Adrenal gland (tissue), 5 donors: ENCODE measurements around the gene ERICH6.

Experiments
- CTCF ChIP-seq, 6 experiments: fragments of 450-650 bp in 4 of 6; fragments of 200-600 bp in 2 of 6; sonication (generic) in 1 of 6; IDR thresholded peaks; 1 replicate in 5 of 6; 2 replicates in 1 of 6; pipeline versions ENCODE4 v1.5.1 to v1.8.0; 2016 to 2021; ENCODE audit warnings: antibody characterized with exemption in 6 of 6, mild to moderate bottlenecking in 2 of 6, moderate library complexity in 1 of 6
- POLR2A ChIP-seq, 2 donors: fragments of 450-650 bp; IDR thresholded peaks; one replicate each; pipeline ENCODE4 v1.6.1; 2017; ENCODE audit warnings: antibody characterized with exemption in 2 of 2, mild to moderate bottlenecking in 2 of 2, moderate library complexity in 1 of 2
- donor health status: DM: no; HTN: no; CAD: no.

DNA sequence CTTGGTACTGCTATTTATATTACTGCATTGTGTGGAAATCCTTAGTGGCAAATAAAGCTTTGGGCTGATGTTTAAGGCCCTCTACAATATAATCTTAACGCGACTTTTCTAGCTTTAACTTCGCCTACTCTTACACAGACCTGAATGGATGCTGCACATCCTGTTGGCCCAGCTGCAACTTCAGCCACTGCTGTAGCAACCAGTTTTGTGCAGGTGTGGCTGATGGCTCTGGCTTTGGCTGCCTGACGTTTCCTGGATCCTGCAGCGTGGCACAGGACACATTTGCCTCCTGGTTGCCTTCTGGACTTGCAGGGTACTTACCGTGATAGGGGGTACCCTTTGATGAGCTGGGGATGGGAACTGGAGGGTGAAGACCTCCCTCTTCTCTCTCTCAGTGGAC, 20.2 kb upstream of the ERICH6 start:
- TF ChIP-seq CTCF (IDR thresholded peaks at IDR 0.05), result no peak
- TF ChIP-seq POLR2A (IDR thresholded peaks at IDR 0.05), result no peak
